MCF 10A (cell line): ENCODE results near the gene APOD. TPM values are rescaled to one million over a fixed set of nuclear protein-coding genes. Genes with fewer than 3 reads are reported as not detected.
"Not testable (repeated sequence)": the region's sequence is repeated elsewhere in the genome, so short reads cannot be mapped to it uniquely, and the experiment has no call there.

Source experiments
- BruUV-seq: library from RNA; stranded (reverse); fragments of 400-500 nt; replicated peaks from 2 replicates; lab custom pipeline; 2021; lab: Mats Ljungman, UMichigan
- CTCF ChIA-PET: fragments of 300-600 bp; sonication (Branson Sonifier 250); formaldehyde crosslinking; extraction: SDS; loops from one replicate; lab custom pipeline; 2021; ENCODE audit warnings: antibody characterized with exemption, inconsistent platforms; lab: Yijun Ruan, JAX
- POLR2A ChIA-PET: fragments of 300-600, 350-650 bp; sonication (Branson Sonifier 250); formaldehyde crosslinking; extraction: SDS; loops from one replicate; lab custom pipeline; 2020; ENCODE audit warnings: antibody characterized with exemption, inconsistent platforms; lab: Yijun Ruan, JAX
- DNase-seq: peaks from one replicate; pipeline ENCODE4 v3.0.0-alpha.2; 2018; ENCODE audit not compliant: unreplicated experiment
- H3K27ac Mint-ChIP-seq: one replicate; pipeline ENCODE4 v1.8.0; 2022; ENCODE audit warnings: mild to moderate bottlenecking, low read depth, mixed read lengths; ENCODE audit not compliant: unreplicated experiment
- H3K27me3 Mint-ChIP-seq: one replicate; pipeline ENCODE4 v1.8.0; 2022; ENCODE audit warnings: mixed read lengths; ENCODE audit not compliant: insufficient read depth, unreplicated experiment
- H3K36me3 Mint-ChIP-seq: one replicate; pipeline ENCODE4 v1.8.0; 2022; ENCODE audit warnings: mild to moderate bottlenecking, moderate library complexity, mixed read lengths; ENCODE audit not compliant: insufficient read depth, unreplicated experiment
- H3K4me1 Mint-ChIP-seq: one replicate; pipeline ENCODE4 v1.8.0; 2022; ENCODE audit warnings: mixed read lengths; ENCODE audit not compliant: insufficient read depth, unreplicated experiment
- H3K4me3 Mint-ChIP-seq: one replicate; pipeline ENCODE4 v1.8.0; 2022; ENCODE audit warnings: mild to moderate bottlenecking, moderate library complexity, mixed read lengths; ENCODE audit not compliant: unreplicated experiment
- H3K9me3 Mint-ChIP-seq: one replicate; pipeline ENCODE4 v1.8.0; 2022; ENCODE audit warnings: mixed read lengths; ENCODE audit not compliant: unreplicated experiment
- intact Hi-C: fragments of 100-400 bp; cut with micrococcal nuclease; formaldehyde crosslinking; loops from 2 replicates; pipeline ENCODE4 v1.14.1; 2022
- total RNA-seq: library from RNA; stranded (reverse); gene quantifications from 2 replicates; pipeline ENCODE4 v1.2.3, GENCODE V29; 2022
- TF ChIP-seq, protein P1 (sequence below): fragments of 200-600 bp; IDR thresholded peaks from one replicate; pipeline ENCODE4 v1.8.0; 2022; ENCODE audit warnings: antibody characterized with exemption, mild to moderate bottlenecking; ENCODE audit not compliant: unreplicated experiment

Gene APOD
- total RNA-seq, 1 experiment from 2014 or later = 1.9 TPM

DNA sequence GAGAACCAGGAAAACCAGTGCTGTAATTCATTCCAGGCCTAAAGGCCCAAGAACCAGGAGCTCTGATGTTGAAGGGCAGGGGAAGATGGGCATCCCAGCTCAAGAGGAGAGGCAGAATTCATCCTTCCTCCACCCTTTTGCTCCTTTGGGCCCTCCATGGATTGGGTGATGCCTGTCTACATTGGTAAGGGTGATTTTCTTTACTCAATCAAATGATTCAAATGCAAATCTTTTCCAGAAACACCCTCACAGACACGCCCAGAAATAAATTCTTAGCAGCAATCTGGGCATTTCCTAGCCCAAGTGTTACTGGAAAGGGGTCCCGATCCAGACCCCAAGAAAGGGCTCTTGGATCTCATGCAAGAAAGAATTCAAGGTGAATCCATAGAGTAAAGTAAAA lies 17.6 kb upstream of the APOD start:
- CTCF ChIA-PET = no interaction called here
- TF ChIP-seq, protein P1, sequence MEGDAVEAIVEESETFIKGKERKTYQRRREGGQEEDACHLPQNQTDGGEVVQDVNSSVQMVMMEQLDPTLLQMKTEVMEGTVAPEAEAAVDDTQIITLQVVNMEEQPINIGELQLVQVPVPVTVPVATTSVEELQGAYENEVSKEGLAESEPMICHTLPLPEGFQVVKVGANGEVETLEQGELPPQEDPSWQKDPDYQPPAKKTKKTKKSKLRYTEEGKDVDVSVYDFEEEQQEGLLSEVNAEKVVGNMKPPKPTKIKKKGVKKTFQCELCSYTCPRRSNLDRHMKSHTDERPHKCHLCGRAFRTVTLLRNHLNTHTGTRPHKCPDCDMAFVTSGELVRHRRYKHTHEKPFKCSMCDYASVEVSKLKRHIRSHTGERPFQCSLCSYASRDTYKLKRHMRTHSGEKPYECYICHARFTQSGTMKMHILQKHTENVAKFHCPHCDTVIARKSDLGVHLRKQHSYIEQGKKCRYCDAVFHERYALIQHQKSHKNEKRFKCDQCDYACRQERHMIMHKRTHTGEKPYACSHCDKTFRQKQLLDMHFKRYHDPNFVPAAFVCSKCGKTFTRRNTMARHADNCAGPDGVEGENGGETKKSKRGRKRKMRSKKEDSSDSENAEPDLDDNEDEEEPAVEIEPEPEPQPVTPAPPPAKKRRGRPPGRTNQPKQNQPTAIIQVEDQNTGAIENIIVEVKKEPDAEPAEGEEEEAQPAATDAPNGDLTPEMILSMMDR = no peak
- DNase-seq = no peak
- Mint-ChIP-seq H3K4me1 (no peaks in the 10 kb centered on the region), H3K36me3 (no peaks in the 10 kb centered on the region), H3K4me3 (no peak overlapping the region), H3K27ac (no peak overlapping the region), H3K27me3 (no peaks in the 10 kb centered on the region), H3K9me3 (no peaks in the 10 kb centered on the region)
- intact Hi-C loops = no loop called here
- no TSS peak for BruUV-seq
- POLR2A ChIA-PET = interaction anchor here (0.6 to 0.7 kb wide), 2 partner anchors 18 to 27 kb away, joined by 4 read pairs; partner anchors contain the start of gene APOD

DNA sequence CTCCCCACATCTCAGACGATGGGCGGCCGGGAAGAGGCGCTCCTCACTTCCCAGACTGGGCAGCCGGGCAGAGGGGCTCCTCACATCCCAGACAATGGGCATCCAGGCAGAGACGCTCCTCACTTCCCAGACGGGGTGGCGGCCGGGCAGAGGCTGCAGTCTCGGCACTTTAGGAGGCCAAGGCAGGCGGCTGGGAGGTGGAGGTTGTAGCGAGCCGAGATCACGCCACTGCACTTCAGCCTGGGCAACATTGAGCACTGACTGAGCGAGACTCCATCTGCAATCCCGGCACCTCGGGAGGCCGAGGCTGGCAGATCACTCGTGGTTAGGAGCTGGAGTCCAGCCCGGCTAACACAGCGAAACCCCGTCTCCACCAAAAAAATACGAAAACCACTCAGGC lies 16.2 kb upstream of the APOD start:
- H3K27ac Mint-ChIP-seq, POLR2A ChIA-PET, H3K27me3 Mint-ChIP-seq, BruUV-seq, H3K36me3 Mint-ChIP-seq, H3K4me1 Mint-ChIP-seq, intact Hi-C loops, DNase-seq, H3K9me3 Mint-ChIP-seq, H3K4me3 Mint-ChIP-seq: not testable (repeated sequence)
- CTCF ChIA-PET = interaction anchor here (0.6 kb wide), 1 partner anchor 42 kb away, joined by 3 read pairs; no protein-coding TSS in a partner anchor

- BruUV-seq, intact Hi-C loops, H3K27ac Mint-ChIP-seq, H3K4me3 Mint-ChIP-seq, H3K27me3 Mint-ChIP-seq, H3K9me3 Mint-ChIP-seq, CTCF ChIA-PET, POLR2A ChIA-PET, H3K4me1 Mint-ChIP-seq, DNase-seq, H3K36me3 Mint-ChIP-seq: not testable (repeated sequence)
Measured at GRCh38 chr3:195599516-195599915, 15.8 kb upstream of the APOD start.

DNA sequence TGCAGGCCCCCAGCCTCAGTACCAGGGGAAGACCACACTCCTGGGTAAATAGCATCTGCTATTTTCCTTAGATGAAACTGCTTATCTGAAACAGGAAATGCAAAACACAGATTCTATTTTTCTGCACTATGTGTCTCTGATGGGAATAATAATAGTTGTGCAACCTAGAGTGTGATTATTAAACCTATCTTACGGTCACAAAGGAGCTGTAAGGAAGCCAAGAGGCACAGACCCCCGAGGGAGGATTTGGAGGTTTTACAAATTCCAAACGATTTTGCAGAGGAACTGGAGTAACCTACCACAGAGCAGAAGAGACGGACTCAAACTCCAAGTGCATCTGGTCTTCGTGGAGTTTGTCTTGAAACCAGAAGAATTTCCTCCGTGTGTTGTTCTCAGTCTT lies 14.1 kb upstream of the APOD start:
- TF ChIP-seq, protein P1 = no peak
- CTCF ChIA-PET = no interaction called here
- no peak for DNase-seq
- no peaks in the 10 kb centered on the region for H3K4me1 Mint-ChIP-seq
- POLR2A ChIA-PET = interaction anchor here (0.5 kb wide), 1 partner anchor 31 kb away, joined by 3 read pairs; no protein-coding TSS in a partner anchor
- no peak overlapping the region for H3K4me3 Mint-ChIP-seq
- H3K36me3 Mint-ChIP-seq = no peaks in the 10 kb centered on the region
- no peaks in the 10 kb centered on the region for H3K9me3 Mint-ChIP-seq
- intact Hi-C loops = no loop called here
- no peak overlapping the region for H3K27ac Mint-ChIP-seq
- no TSS peak for BruUV-seq
- H3K27me3 Mint-ChIP-seq = no peaks in the 10 kb centered on the region

DNA sequence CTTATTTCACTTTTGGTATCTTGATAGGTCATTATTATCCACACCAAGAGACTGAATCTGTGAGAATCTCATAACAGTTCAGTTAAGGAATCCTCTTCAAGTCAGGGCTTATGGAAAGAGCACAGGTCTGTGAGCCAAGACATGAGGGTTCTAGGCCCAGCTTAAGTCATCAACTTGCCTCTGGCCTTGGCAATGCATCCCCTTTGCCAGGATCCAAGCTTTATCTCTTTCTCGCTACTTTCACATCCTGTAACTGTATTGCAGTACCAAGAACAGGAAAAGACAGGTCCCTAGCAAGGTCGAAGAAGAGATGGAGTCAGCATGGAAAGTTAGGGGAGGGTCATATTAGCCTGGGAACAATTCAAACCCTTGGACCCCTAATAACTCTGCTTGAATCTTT lies 13.5 kb upstream of the APOD start:
- H3K27ac Mint-ChIP-seq = no peak overlapping the region
- CTCF ChIA-PET = no interaction called here
- POLR2A ChIA-PET = no interaction called here
- no peak for DNase-seq
- H3K36me3 Mint-ChIP-seq = no peaks in the 10 kb centered on the region
- intact Hi-C loops = no loop called here
- no peaks in the 10 kb centered on the region for H3K27me3 Mint-ChIP-seq
- BruUV-seq = no TSS peak
- H3K9me3 Mint-ChIP-seq = no peaks in the 10 kb centered on the region
- H3K4me3 Mint-ChIP-seq = no peak overlapping the region
- TF ChIP-seq, protein P1 = no peak
- no peaks in the 10 kb centered on the region for H3K4me1 Mint-ChIP-seq
